ENCODE results near the gene MOB3B.

Gene MOB3B

GRCh38 chr9:27471789-27472188 lies 57.8 kb downstream of the MOB3B start:
- TF ChIP-seq FOXP2 (optimal IDR thresholded peaks at IDR 0.05; ENCODE audit: borderline replicate concordance, extremely low read depth, extremely low read length, insufficient read depth) (no peak), TAF1 (IDR thresholded peaks at IDR 0.05; ENCODE audit: borderline replicate concordance, insufficient read depth, low read length) (no peak), POLR2AphosphoS5 (IDR thresholded peaks at IDR 0.05; ENCODE audit: low read depth, low read length) (no peak), REST (IDR thresholded peaks at IDR 0.05; ENCODE audit: insufficient read depth in 1 of 2, low read depth in 2 of 2, low read length in 2 of 2) (no peak), SIN3A (IDR thresholded peaks at IDR 0.05; ENCODE audit: borderline replicate concordance, insufficient read depth, low read length) (no peak)

GRCh38 chr9:27471366-27471765 lies 58.2 kb downstream of the MOB3B start:
- TF ChIP-seq POLR2AphosphoS5 (IDR thresholded peaks at IDR 0.05; ENCODE audit: low read depth, low read length): no peak
- TF ChIP-seq FOXP2 (optimal IDR thresholded peaks at IDR 0.05; ENCODE audit: borderline replicate concordance, extremely low read depth, extremely low read length, insufficient read depth): no peak
- no peak for TF ChIP-seq TAF1 (IDR thresholded peaks at IDR 0.05; ENCODE audit: borderline replicate concordance, insufficient read depth, low read length)
- TF ChIP-seq SIN3A (IDR thresholded peaks at IDR 0.05; ENCODE audit: borderline replicate concordance, insufficient read depth, low read length): no peak
- no peak for TF ChIP-seq REST (IDR thresholded peaks at IDR 0.05; ENCODE audit: insufficient read depth in 1 of 2, low read depth in 2 of 2, low read length in 2 of 2)

DNA sequence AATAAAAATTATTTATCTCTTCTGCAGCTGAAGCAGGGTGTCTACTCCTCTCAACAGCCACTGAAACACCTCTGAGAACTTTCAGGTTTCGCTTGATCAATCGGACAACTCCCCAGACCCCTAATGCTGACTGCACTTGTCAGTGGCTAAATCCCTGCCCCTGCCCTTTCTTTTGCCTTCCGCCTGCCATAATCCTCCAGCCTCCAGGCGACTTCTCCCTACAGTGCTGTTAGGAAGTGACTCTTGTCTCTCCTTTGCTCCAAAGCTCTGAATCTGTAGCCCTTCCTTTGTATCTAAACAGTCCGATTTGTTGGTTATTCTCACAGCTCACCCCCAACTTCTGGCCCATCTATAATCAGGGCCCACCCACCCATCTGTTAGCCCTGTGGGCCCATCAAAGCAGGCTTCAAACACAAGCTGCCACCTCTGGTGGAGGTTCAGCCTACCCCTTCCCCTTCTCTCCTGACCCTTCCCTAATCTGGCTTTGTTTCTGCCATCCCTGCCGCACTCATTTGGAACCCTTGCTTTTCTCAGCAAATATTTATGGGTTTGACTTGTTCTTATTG lies 59.2 kb downstream of the MOB3B start:
- no peak for TF ChIP-seq POLR2AphosphoS5 (IDR thresholded peaks at IDR 0.05; ENCODE audit: low read depth, low read length)
- no peak for TF ChIP-seq REST (IDR thresholded peaks at IDR 0.05; ENCODE audit: insufficient read depth in 1 of 2, low read depth in 2 of 2, low read length in 2 of 2)
- TF ChIP-seq FOXP2 (optimal IDR thresholded peaks at IDR 0.05; ENCODE audit: borderline replicate concordance, extremely low read depth, extremely low read length, insufficient read depth): no peak
- TF ChIP-seq TAF1 (IDR thresholded peaks at IDR 0.05; ENCODE audit: borderline replicate concordance, insufficient read depth, low read length): no peak
- TF ChIP-seq SIN3A (IDR thresholded peaks at IDR 0.05; ENCODE audit: borderline replicate concordance, insufficient read depth, low read length): no peak

GRCh38 chr9:27469550-27469949 lies 60.1 kb downstream of the MOB3B start:
- TF ChIP-seq TAF1 (IDR thresholded peaks at IDR 0.05; ENCODE audit: borderline replicate concordance, insufficient read depth, low read length) (no peak), POLR2AphosphoS5 (IDR thresholded peaks at IDR 0.05; ENCODE audit: low read depth, low read length) (no peak), REST (IDR thresholded peaks at IDR 0.05; ENCODE audit: insufficient read depth in 1 of 2, low read depth in 2 of 2, low read length in 2 of 2) (no peak)

All from PFSK-1 (cell line).